Spinal cord (tissue), 10 donors: ENCODE results near the gene SETD1A. TPM values are rescaled to one million over a fixed set of nuclear protein-coding genes. Genes with fewer than 3 reads are reported as not detected.

Experiments
- DNase-seq, 6 donors: peaks; one replicate each; pipeline versions ENCODE4 v3.0.0 to v3.0.0-alpha.2; 2013 to 2015; ENCODE audit warnings: low spot score in 6 of 6, low read depth in 4 of 6
- H3K27ac ChIP-seq: one replicate; pipeline ENCODE4 v1.5.1; 2013; ENCODE audit warnings: low read depth, low read length, control low read depth
- H3K27me3 ChIP-seq: one replicate; pipeline ENCODE4 v1.6.1; 2013; ENCODE audit warnings: low read length; ENCODE audit not compliant: control insufficient read depth, insufficient read depth
- H3K36me3 ChIP-seq: one replicate; pipeline ENCODE4 v1.6.1; 2013; ENCODE audit warnings: low read length; ENCODE audit not compliant: control insufficient read depth, insufficient read depth
- H3K4me1 ChIP-seq: one replicate; pipeline ENCODE4 v1.6.1; 2013; ENCODE audit warnings: low read length; ENCODE audit not compliant: control insufficient read depth, insufficient read depth
- H3K4me3 ChIP-seq: one replicate; pipeline ENCODE4 v1.5.1; 2013; ENCODE audit warnings: low read depth, low read length, control low read depth
- H3K9me3 ChIP-seq: one replicate; pipeline ENCODE4 v1.6.1; 2013; ENCODE audit warnings: low read length; ENCODE audit not compliant: control insufficient read depth, insufficient read depth
- WGBS: methylation state at CpG from one replicate; pipeline ENCODE4 v1.1.5; 2013; ENCODE audit warnings: missing lambda C conversion rate; ENCODE audit not compliant: insufficient coverage; 5-methylcytosine and 5-hydroxymethylcytosine counted together
- polyA plus RNA-seq, 2 donors: library from polyadenylated mRNA; unstranded; fragments of 120-200 nt; gene quantifications; one replicate each; pipeline ENCODE4 v1.2.1, GENCODE V29; 2013; ENCODE audit not compliant: insufficient read length in 2 of 2
- total RNA-seq, 2 donors: library from RNA; depleted of rRNA in 1 of 2; stranded (reverse); fragments of 120-200 nt in 1 of 2; fragments of >200 nt in 1 of 2; gene quantifications; one replicate each; pipeline versions ENCODE4 v1.2.3 to v1.2.4, GENCODE V29; 2013 to 2014
- donor health status: healthy.

SETD1A gene
- total and polyA plus RNA-seq, 4 donors, result 2.3 to 17.4 (median 10.8) TPM

DNA sequence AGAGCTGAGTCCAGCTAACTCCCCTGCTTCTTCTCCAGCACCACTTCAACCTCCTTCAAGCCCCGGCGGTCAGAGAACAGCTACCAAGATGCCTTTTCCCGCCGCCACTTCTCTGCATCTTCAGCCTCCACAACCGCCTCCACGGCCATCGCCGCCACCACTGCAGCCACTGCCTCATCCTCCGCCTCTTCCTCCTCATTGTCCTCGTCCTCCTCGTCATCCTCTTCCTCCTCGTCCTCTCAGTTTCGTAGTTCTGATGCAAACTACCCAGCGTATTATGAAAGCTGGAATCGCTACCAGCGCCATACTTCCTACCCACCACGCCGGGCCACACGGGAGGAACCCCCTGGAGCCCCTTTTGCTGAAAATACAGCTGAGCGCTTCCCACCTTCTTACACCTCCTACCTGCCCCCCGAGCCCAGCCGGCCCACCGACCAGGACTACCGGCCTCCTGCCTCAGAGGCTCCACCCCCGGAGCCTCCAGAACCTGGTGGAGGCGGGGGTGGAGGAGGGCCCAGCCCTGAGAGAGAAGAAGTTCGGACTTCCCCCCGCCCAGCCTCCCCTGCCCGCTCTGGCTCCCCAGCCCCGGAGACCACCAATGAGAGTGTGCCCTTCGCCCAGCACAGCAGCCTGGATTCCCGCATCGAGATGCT is 7.1 kb downstream of the SETD1A start:
- H3K4me1 ChIP-seq, result no peaks in the 10 kb centered on the region
- no peaks in the 10 kb centered on the region for H3K27me3 ChIP-seq
- H3K4me3 ChIP-seq, result no peak overlapping the region
- no peaks in the 10 kb centered on the region for H3K9me3 ChIP-seq
- H3K36me3 ChIP-seq, result peaks cover 94% of the 10 kb centered on the region
- WGBS, result 94% methylated on average over 26 of the region's 33 CpGs
- DNase-seq, result no peak
- H3K27ac ChIP-seq, result no peak overlapping the region

DNA sequence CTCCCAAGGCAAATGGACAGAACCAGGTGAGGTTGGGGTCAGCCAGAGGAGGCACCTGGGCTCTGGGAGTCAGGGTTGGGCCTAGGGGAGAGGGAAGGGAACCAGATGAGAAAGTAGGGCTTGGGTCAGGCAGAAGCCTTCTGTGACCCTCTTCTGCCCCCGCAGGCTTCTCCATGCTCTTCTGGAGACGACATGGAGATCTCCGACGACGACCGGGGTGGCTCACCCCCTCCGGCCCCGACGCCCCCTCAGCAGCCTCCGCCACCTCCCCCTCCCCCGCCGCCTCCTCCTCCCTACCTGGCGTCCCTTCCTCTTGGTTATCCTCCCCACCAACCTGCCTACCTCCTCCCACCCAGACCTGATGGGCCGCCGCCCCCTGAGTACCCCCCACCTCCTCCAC is 7.9 kb downstream of the SETD1A start:
- H3K4me1 ChIP-seq, result no peaks in the 10 kb centered on the region
- no peak for DNase-seq
- no peak overlapping the region for H3K27ac ChIP-seq
- H3K4me3 ChIP-seq, result no peak overlapping the region
- 82% methylated on average over 12 of the region's 15 CpGs for WGBS
- H3K9me3 ChIP-seq, result no peaks in the 10 kb centered on the region
- no peaks in the 10 kb centered on the region for H3K27me3 ChIP-seq
- H3K36me3 ChIP-seq, result peaks cover 92% of the 10 kb centered on the region

DNA sequence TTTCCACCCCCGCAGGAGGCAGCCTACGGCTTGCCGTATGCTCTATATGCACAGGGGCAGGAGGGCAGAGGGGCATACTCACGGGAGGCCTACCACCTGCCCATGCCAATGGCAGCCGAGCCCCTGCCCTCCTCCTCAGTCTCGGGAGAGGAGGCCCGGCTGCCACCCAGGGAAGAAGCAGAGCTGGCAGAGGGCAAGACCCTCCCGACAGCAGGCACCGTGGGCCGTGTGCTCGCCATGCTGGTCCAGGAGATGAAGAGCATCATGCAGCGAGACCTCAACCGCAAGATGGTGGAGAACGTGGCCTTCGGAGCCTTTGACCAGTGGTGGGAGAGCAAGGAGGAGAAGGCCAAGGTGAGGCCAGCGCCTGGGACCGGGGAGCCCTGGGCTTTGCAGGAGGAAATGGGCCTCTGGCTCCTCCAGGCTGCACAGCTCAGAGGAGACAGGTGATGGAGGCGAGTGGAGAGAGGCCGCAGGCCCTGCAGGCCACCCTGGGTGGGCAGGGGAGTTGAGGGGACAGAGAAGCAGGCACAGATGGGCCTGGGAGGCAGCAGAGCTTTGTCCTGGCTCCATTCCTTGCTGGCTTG is 8.6 kb downstream of the SETD1A start:
- no peak overlapping the region for H3K4me3 ChIP-seq
- peaks cover 92% of the 10 kb centered on the region for H3K36me3 ChIP-seq
- no peaks in the 10 kb centered on the region for H3K27me3 ChIP-seq
- H3K27ac ChIP-seq, result no peak overlapping the region
- WGBS, result 93% methylated on average over 19 of the region's 19 CpGs
- H3K4me1 ChIP-seq, result no peaks in the 10 kb centered on the region
- DNase-seq, result no peak
- H3K9me3 ChIP-seq, result no peaks in the 10 kb centered on the region

DNA sequence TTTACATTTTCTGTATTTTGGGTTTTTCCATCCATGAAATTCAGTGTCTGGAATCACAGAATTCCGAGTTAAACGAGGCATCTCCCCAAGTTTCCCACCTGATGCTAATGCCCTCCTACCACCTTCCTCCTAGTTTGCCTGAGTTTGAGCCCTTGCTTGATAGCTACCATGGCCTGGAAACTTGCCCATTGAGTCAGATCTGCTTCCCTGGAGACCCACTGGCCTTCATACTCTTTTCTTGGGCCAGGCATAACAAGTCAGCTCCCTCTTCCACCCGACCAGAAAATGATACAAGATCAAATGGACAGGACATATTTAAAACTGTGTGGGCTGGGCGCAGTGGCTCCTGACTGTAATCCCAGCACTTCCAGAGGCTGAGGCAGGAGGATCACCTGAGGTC is 10.2 kb downstream of the SETD1A start:
- Histone ChIP-seq H3K9me3 (no peaks in the 10 kb centered on the region), H3K4me3 (no peak overlapping the region), H3K36me3 (peaks cover 90% of the 10 kb centered on the region), H3K27me3 (no peaks in the 10 kb centered on the region), H3K4me1 (no peaks in the 10 kb centered on the region), H3K27ac (no peak overlapping the region)
- DNase-seq, result no peak
- WGBS, result 100% methylated on average over 2 of the region's 4 CpGs

DNA sequence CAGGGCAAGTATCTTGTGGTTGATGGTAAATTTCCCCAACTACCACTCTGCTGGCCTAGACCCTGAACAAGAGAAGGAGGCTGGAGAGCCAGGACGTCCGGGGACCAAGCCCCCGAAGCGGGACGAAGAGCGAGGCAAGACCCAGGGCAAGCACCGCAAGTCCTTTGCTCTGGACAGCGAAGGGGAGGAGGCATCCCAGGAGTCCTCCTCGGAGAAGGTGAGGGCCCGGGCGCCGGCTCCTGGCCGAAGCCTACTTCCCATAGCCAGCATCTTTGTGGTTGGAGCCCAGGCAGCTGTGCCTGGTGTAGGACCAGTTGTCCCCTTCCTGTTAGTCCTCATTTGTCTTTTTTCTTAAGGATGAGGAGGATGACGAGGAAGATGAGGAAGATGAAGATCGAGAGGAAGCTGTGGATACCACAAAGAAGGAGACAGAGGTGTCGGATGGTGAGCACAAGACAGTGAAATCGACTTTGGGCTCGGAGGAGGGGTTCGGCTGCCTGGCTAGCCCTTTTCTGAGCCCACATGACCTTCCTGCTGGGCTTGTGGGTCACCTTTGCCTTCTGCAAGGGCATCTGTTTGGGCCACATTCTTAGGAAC is 11.8 kb downstream of the SETD1A start:
- Histone ChIP-seq H3K27ac (no peak overlapping the region), H3K36me3 (peaks cover 91% of the 10 kb centered on the region), H3K4me3 (no peak overlapping the region), H3K27me3 (no peaks in the 10 kb centered on the region), H3K4me1 (no peaks in the 10 kb centered on the region), H3K9me3 (no peaks in the 10 kb centered on the region)
- no peak for DNase-seq
- WGBS, result 95% methylated on average over 17 of the region's 19 CpGs

DNA sequence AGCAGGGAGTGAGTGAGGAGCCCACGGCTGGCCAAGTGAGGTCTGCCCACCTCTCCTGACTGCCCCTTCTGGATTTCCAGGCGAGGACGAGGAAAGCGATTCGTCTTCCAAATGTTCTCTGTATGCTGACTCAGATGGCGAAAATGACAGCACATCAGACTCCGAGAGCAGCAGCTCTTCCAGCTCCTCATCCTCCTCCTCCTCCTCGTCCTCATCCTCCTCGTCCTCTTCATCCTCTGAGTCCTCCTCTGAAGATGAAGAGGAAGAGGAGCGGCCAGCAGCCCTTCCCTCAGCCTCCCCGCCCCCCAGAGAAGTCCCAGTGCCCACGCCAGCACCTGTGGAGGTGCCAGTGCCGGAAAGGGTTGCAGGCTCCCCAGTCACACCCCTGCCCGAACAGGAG is 13.7 kb downstream of the SETD1A start:
- no peaks in the 10 kb centered on the region for H3K4me1 ChIP-seq
- H3K9me3 ChIP-seq, result no peaks in the 10 kb centered on the region
- no peak overlapping the region for H3K4me3 ChIP-seq
- no peaks in the 10 kb centered on the region for H3K27me3 ChIP-seq
- DNase-seq, result no peak
- no peak overlapping the region for H3K27ac ChIP-seq
- WGBS, result 90% methylated on average over 9 of the region's 14 CpGs
- H3K36me3 ChIP-seq, result peaks cover 91% of the 10 kb centered on the region

DNA sequence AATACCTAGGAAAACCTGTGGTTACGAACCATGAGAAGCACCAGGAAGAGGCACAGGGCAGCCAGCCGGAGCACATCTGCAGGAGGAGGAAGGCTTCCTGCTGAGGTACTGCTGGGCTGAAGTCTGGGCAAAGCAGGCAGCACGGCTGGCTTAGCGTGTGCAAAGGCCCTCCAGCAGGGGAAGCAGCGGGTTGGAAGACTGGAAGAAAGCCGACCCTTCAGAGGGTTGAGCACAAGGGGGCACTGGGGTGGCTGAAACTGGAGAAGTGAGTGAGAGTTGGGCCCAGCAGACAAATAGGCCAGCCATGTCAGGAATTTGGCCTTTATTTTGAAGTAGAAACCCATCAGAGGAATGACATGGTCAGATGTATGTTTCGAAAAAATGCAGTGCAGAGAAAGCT is 15.3 kb downstream of the SETD1A start:
- Histone ChIP-seq H3K36me3 (peaks cover 91% of the 10 kb centered on the region), H3K27me3 (no peaks in the 10 kb centered on the region)
- 72% methylated on average over 7 of the region's 7 CpGs for WGBS

DNA sequence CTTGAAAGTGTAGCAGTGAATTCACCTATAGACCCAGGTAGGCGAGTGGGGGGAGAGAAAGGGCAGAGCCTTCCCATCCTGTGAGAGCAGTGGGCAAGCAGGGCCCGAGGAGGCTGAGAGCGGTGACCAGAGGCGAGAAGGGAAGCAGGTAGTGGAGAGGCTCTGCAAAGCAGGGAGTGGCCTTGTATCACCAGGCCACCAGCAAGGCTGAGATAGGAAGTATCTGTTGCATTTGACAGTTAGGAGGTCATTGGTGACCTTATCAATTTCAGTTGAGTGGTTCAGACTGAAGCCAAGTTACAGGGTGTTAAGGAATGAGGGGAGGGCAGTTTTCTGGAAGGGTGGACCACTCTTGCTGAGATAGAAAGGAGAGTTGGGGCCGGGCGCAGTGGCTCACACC is 16.8 kb downstream of the SETD1A start:
- Histone ChIP-seq H3K27me3 (no peaks in the 10 kb centered on the region), H3K4me3 (no peak overlapping the region), H3K4me1 (no peaks in the 10 kb centered on the region), H3K9me3 (no peaks in the 10 kb centered on the region), H3K36me3 (peaks cover 95% of the 10 kb centered on the region), H3K27ac (no peak overlapping the region)
- WGBS, result 97% methylated on average over 5 of the region's 6 CpGs
- DNase-seq, result no peak

More for the DNA sequence above, 15.3 kb downstream of the SETD1A start:
- Histone ChIP-seq H3K4me3 (no peak overlapping the region), H3K9me3 (no peaks in the 10 kb centered on the region), H3K27ac (no peak overlapping the region), H3K4me1 (no peaks in the 10 kb centered on the region)
- no peak for DNase-seq

DNA sequence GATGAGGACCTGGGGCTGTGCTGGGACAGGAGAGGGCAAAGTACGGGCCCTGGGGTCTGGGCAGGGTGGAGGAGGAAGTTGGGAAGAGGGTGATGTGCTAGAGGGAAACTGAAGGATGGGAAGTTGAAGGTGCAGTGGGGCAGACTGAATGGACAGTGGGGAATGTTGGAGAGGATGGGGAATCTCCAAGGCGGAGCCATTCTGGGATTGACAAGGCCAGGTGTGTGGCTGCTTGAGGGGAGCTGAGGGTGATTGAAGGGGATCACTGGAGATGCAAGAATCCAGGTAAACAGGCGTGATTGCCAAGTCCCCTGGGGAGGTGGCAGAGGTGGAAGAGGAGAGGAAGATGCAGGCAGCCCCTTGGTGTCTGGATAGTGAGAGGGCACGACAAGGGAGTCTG is 18.9 kb downstream of the SETD1A start:
- H3K9me3 ChIP-seq, result no peaks in the 10 kb centered on the region
- WGBS, result 93% methylated on average over 4 of the region's 4 CpGs
- H3K27me3 ChIP-seq, result no peaks in the 10 kb centered on the region
- no peak for DNase-seq
- H3K4me3 ChIP-seq, result no peak overlapping the region
- no peak overlapping the region for H3K27ac ChIP-seq
- H3K4me1 ChIP-seq, result no peaks in the 10 kb centered on the region
- peaks cover 98% of the 10 kb centered on the region for H3K36me3 ChIP-seq

DNA sequence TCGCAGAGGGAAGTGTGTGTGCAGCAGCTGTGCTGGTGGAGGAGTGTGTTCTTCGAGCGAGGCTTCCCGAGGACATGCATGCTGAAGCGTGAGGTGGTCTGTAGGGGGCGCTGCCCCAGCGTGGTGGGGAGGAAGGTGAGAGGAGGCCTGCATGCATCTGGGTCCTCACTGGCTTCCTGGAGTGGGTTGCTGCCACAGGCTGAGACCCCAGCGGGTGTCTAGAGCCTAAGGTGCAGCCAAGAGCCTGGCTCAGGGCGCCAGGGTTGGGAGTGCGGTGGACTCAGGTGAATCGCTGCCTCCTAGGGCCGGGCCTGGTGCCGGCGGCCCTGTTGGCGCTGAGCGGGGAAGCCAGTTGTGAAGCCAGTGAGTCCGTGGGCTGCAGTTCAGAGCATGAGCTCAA is 19.9 kb downstream of the SETD1A start:
- H3K4me3 ChIP-seq, result no peak overlapping the region
- no peak overlapping the region for H3K27ac ChIP-seq
- H3K36me3 ChIP-seq, result peaks cover 99% of the 10 kb centered on the region
- H3K27me3 ChIP-seq, result no peaks in the 10 kb centered on the region
- H3K4me1 ChIP-seq, result no peaks in the 10 kb centered on the region
- no peak for DNase-seq
- H3K9me3 ChIP-seq, result no peaks in the 10 kb centered on the region
- 86% methylated on average over 17 of the region's 17 CpGs for WGBS
